Sigmoid colon (tissue), 4 donors: ENCODE measurements around the gene NEUROG3.

Experiments
- EP300 ChIP-seq, 4 donors: sonication (generic); formaldehyde crosslinking; IDR thresholded peaks; one replicate each; pipeline ENCODE4 v1.6.1; 2017; ENCODE audit warnings: antibody characterized with exemption in 4 of 4
- POLR2A ChIP-seq, 2 donors: fragments of 450-650 bp; IDR thresholded peaks; one replicate each; pipeline ENCODE4 v1.6.1; 2016; ENCODE audit warnings: antibody characterized with exemption in 2 of 2, mild to moderate bottlenecking in 2 of 2, moderate library complexity in 2 of 2
- POLR2AphosphoS5 ChIP-seq, 4 donors: sonication (generic); formaldehyde crosslinking; IDR thresholded peaks; one replicate each; pipeline ENCODE4 v1.6.1; 2017; ENCODE audit warnings: antibody characterized with exemption in 4 of 4
- TF ChIP-seq, protein P1 (sequence below), 4 experiments: fragments of 450-650 bp in 3 of 4; fragments of 200-600 bp in 1 of 4; IDR thresholded peaks; one replicate each; pipeline ENCODE4 v1.5.1; 2016 to 2019; ENCODE audit warnings: antibody characterized with exemption in 4 of 4, mild to moderate bottlenecking in 3 of 4, moderate library complexity in 2 of 4

DNA sequence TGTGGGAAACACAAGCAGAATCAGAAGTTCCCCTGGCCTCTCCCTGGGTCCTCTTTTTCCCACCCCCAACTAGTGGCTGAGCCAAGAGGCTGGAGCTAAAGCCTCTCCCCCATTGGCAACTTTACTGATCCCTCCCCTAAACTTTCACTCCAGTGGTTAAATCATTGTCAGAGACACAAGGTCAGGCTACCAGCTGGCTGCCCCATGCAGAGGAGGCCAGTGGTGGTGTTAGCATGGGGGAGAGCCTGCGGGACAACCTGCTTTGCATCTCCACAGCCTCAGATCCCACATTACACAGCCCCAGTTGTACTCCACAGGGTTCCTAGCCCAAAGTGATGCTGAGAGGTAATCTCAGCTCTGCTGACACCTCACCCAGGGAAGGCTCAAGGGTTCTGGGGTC is 21.0 kb downstream of the NEUROG3 start:
- TF ChIP-seq, protein P1, sequence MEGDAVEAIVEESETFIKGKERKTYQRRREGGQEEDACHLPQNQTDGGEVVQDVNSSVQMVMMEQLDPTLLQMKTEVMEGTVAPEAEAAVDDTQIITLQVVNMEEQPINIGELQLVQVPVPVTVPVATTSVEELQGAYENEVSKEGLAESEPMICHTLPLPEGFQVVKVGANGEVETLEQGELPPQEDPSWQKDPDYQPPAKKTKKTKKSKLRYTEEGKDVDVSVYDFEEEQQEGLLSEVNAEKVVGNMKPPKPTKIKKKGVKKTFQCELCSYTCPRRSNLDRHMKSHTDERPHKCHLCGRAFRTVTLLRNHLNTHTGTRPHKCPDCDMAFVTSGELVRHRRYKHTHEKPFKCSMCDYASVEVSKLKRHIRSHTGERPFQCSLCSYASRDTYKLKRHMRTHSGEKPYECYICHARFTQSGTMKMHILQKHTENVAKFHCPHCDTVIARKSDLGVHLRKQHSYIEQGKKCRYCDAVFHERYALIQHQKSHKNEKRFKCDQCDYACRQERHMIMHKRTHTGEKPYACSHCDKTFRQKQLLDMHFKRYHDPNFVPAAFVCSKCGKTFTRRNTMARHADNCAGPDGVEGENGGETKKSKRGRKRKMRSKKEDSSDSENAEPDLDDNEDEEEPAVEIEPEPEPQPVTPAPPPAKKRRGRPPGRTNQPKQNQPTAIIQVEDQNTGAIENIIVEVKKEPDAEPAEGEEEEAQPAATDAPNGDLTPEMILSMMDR (IDR thresholded peaks at IDR 0.05): no peak
- TF ChIP-seq POLR2A (IDR thresholded peaks at IDR 0.05) (no peak), EP300 (IDR thresholded peaks at IDR 0.05) (no peak), POLR2AphosphoS5 (IDR thresholded peaks at IDR 0.05) (no peak)
